WERI-Rb-1 (cell line): ENCODE measurements around the gene CYP17A1.
"Not testable (repeated sequence)": the region's sequence is repeated elsewhere in the genome, so short reads cannot be mapped to it uniquely, and the experiment has no call there.

Experiments
- DNase-seq: peaks from one replicate; pipeline ENCODE4 v3.0.0-alpha.2; 2020
- H3K27ac ChIP-seq: fragments of 250-450 bp; sonication (Bioruptor Pico); 2 replicates; pipeline ENCODE4 v1.5.1; 2020; ENCODE audit warnings: mild to moderate bottlenecking, moderate library complexity
- H3K27me3 ChIP-seq: fragments of 250-450 bp; sonication (Bioruptor Pico); 2 replicates; pipeline ENCODE4 v1.5.1; 2021; ENCODE audit warnings: mild to moderate bottlenecking, low read depth, moderate library complexity; ENCODE audit not compliant: insufficient read depth, severe bottlenecking
- H3K36me3 ChIP-seq: fragments of 250-450 bp; sonication (Bioruptor Pico); 2 replicates; pipeline ENCODE4 v1.5.1; 2020; ENCODE audit warnings: mild to moderate bottlenecking, moderate library complexity
- H3K4me3 ChIP-seq: 2 replicates; pipeline ENCODE4 v1.5.1; 2011; ENCODE audit warnings: low read depth, mild to moderate bottlenecking, control low read depth, low read length
- H3K9me3 ChIP-seq: fragments of 250-450 bp; sonication (Bioruptor Pico); 2 replicates; pipeline ENCODE4 v1.5.1; 2021; ENCODE audit warnings: mild to moderate bottlenecking, moderate library complexity; ENCODE audit not compliant: severe bottlenecking
- CTCF ChIP-seq: IDR thresholded peaks from 2 replicates; pipeline ENCODE4 v1.5.1; 2011; ENCODE audit warnings: low read depth, mild to moderate bottlenecking, control low read depth, inconsistent platforms, low read length

CYP17A1 gene

GRCh38 chr10:102859911-102860310, 22.7 kb upstream of the CYP17A1 start:
- no peak for TF ChIP-seq CTCF
- Histone ChIP-seq H3K4me3 (no peak overlapping the region), H3K9me3 (no peaks in the 10 kb centered on the region), H3K27me3 (no peaks in the 10 kb centered on the region), H3K36me3 (peaks cover 5% of the 10 kb centered on the region; the same call in 1 of the 2 replicates), H3K27ac (no peak overlapping the region)
- DNase-seq, result no peak

DNA sequence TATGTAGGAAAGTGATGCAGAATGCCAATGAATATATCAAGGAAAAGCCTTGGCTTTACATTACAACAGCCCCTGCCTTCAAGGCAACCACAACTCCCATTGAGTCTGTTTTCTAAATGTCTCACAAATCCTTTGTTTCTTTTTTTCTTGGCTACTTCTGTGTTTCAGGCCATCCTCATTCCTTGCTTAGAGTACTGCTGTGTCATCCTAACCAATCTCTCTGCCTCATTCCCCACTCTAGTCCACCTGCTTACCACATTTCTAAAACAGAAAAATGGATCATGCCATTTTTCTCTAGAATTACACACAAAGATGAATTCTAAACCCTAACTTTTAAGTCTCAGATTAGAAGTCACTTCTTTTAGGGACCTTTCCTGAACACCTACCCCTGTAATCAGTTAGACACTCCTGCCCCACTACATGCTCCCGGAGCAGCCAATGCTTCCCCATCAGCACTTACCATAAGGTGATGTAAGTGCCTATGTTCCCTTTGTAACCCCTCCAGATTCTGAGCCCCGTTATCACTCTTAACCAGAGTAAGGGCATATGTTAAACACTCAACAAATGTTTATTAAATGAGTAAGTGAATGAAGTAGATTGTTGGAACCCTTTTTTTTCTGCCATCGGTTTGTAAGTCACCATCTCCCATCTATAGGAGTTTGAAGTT, 19.7 kb upstream of the CYP17A1 start:
- Histone ChIP-seq H3K9me3 (no peaks in the 10 kb centered on the region), H3K36me3 (peaks cover 5% of the 10 kb centered on the region; the same call in 1 of the 2 replicates), H3K27me3 (no peaks in the 10 kb centered on the region), H3K4me3 (no peak overlapping the region), H3K27ac (no peak overlapping the region)
- no peak for DNase-seq
- no peak for TF ChIP-seq CTCF

GRCh38 chr10:102855731-102856436, 18.7 kb upstream of the CYP17A1 start:
- not testable (repeated sequence) for H3K36me3 ChIP-seq, H3K9me3 ChIP-seq, H3K27ac ChIP-seq, H3K4me3 ChIP-seq, H3K27me3 ChIP-seq, DNase-seq

GRCh38 chr10:102853237-102853636, 16.0 kb upstream of the CYP17A1 start:
- H3K9me3 ChIP-seq, DNase-seq, H3K4me3 ChIP-seq: not testable (repeated sequence)

GRCh38 chr10:102850025-102850518, 12.9 kb upstream of the CYP17A1 start:
- no peak for TF ChIP-seq CTCF
- H3K36me3 ChIP-seq, result no peaks in the 10 kb centered on the region
- H3K4me3 ChIP-seq, result no peak overlapping the region
- H3K9me3 ChIP-seq, result no peaks in the 10 kb centered on the region
- no peak overlapping the region for H3K27ac ChIP-seq
- H3K27me3 ChIP-seq, result no peaks in the 10 kb centered on the region
- DNase-seq, result no peak

More at GRCh38 chr10:102853237-102853636, 16.0 kb upstream of the CYP17A1 start:
- H3K27ac ChIP-seq, H3K27me3 ChIP-seq, H3K36me3 ChIP-seq: not testable (repeated sequence)

DNA sequence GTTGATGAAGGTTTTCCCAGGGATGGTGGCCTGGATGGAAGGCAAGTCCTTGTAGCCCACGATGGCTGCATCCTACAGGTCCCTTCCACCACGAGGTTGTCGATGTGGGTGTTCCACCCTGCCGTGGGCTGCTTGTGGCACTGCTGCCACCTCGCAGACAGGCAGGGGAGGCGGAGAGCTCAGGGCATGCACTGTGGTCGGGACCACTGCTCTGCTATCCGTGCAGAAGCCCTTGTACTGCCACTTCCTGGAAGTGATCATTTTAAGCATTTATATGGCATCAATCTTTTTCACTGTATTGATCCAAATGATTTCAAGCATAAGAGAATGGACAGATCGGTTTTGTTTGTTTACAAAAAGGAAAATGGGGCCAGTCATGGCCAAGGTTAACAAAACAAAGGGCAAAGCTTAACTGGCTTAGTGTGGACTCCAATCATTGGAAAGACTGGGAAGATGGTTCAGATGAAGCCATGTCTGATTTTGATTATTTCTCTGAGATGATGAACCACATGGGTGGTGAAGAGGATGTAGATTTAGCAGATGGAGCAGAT, 8.2 kb upstream of the CYP17A1 start:
- no peak overlapping the region for H3K4me3 ChIP-seq
- no peak for DNase-seq
- H3K27me3 ChIP-seq, result no peaks in the 10 kb centered on the region
- no peak for TF ChIP-seq CTCF
- no peak overlapping the region for H3K27ac ChIP-seq
- peaks cover 4% of the 10 kb centered on the region for H3K9me3 ChIP-seq
- H3K36me3 ChIP-seq, result no peaks in the 10 kb centered on the region

- H3K36me3 ChIP-seq, DNase-seq, H3K27me3 ChIP-seq, H3K27ac ChIP-seq, H3K9me3 ChIP-seq, H3K4me3 ChIP-seq: not testable (repeated sequence)
Observed at GRCh38 chr10:102844190-102844776, 7.1 kb upstream of the CYP17A1 start.

DNA sequence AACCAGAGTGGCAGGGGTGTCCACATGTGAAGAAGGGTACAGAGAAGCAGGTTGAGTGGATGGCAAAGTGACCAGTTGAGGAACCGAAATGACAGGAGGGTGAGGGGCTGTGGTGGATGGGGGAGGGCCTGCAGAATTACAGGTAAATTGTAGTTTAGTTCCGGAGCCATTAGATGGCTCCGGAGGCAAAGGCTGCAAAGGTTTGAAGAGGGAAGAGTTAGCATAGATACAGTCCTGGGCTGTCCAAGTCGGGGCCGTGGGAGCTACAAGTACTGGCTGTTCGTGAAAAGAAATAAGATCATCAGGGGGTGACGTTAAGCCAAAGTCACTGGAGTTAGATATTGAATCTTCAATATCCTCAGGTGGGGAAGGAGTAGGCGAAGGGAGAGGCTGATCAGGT, 5.9 kb upstream of the CYP17A1 start:
- not testable (repeated sequence) for H3K27ac ChIP-seq, H3K36me3 ChIP-seq, H3K4me3 ChIP-seq, H3K9me3 ChIP-seq, H3K27me3 ChIP-seq
- DNase-seq, result peak; percentile 17
